HG03520 (cell line): Measurements from ENCODE around the gene PTGFRN.
"Not testable (repeated sequence)": the region's sequence is repeated elsewhere in the genome, so short reads cannot be mapped to it uniquely, and the experiment has no call there.

Experiments used
- ATAC-seq: cut with Tn5 transposase; IDR thresholded peaks from one replicate; pipeline ENCODE4 v1.9.1; 2021; ENCODE audit warnings: mild to moderate bottlenecking, moderate library complexity; ENCODE audit not compliant: unreplicated experiment

PTGFRN gene

GRCh38 chr1:116909512-116910378, at the start of gene PTGFRN:
PTGFRN (plus strand) TSS chr1:116909916; CDS start chr1:116910204, 288 bp downstream.
- ATAC-seq = no peak

GRCh38 chr1:116860167-116860566, 49.5 kb upstream of the PTGFRN start:
- ATAC-seq = not testable (repeated sequence)

GRCh38 chr1:116861137-116861536, 48.6 kb upstream of the PTGFRN start:
- no peak for ATAC-seq

GRCh38 chr1:116863031-116863430, 46.7 kb upstream of the PTGFRN start:
- not testable (repeated sequence) for ATAC-seq

GRCh38 chr1:116866478-116866877, 43.2 kb upstream of the PTGFRN start:
- not testable (repeated sequence) for ATAC-seq

- ATAC-seq = no peak
These were observed 41.3 kb upstream of the PTGFRN start for GRCh38 chr1:116868385-116868784.

- no peak for ATAC-seq
These were observed 40.1 kb upstream of the PTGFRN start for GRCh38 chr1:116869611-116870010.

- ATAC-seq = no peak
These were observed 39.4 kb upstream of the PTGFRN start for GRCh38 chr1:116870300-116870699.

GRCh38 chr1:116871779-116872146, 38.0 kb upstream of the PTGFRN start:
- ATAC-seq = no peak

GRCh38 chr1:116873680-116874271, 35.9 kb upstream of the PTGFRN start:
- no peak for ATAC-seq

- no peak for ATAC-seq
These were observed 34.9 kb upstream of the PTGFRN start for GRCh38 chr1:116874733-116875249.

- ATAC-seq = no peak
These were observed 34.3 kb upstream of the PTGFRN start for GRCh38 chr1:116875391-116875790.

GRCh38 chr1:116875946-116876345, 33.8 kb upstream of the PTGFRN start:
- not testable (repeated sequence) for ATAC-seq

- no peak for ATAC-seq
These were observed 32.4 kb upstream of the PTGFRN start for GRCh38 chr1:116877141-116877818.

GRCh38 chr1:116878804-116879477, 30.8 kb upstream of the PTGFRN start:
- ATAC-seq = no peak

- ATAC-seq = no peak
These were observed 30.1 kb upstream of the PTGFRN start for GRCh38 chr1:116879478-116880133.

GRCh38 chr1:116880917-116881316, 28.8 kb upstream of the PTGFRN start:
- no peak for ATAC-seq

GRCh38 chr1:116881879-116882520, 27.7 kb upstream of the PTGFRN start:
- ATAC-seq = no peak

- no peak for ATAC-seq
These were observed 26.9 kb upstream of the PTGFRN start for GRCh38 chr1:116882866-116883265.

- no peak for ATAC-seq
These were observed 23.3 kb upstream of the PTGFRN start for GRCh38 chr1:116886291-116886878.
